Endothelial cell of umbilical vein (primary cell): ENCODE measurements around the gene ARHGAP18.

Experiments used
- JUN ChIP-seq: IDR thresholded peaks from 2 replicates; pipeline ENCODE4 v1.6.1; 2011; ENCODE audit warnings: borderline replicate concordance, low read depth; ENCODE audit not compliant: insufficient read length, insufficient read depth
- POLR2A ChIP-seq: IDR thresholded peaks from 2 replicates; pipeline ENCODE4 v1.6.1; 2012; ENCODE audit warnings: low read depth, mild to moderate bottlenecking, control low read depth, low read length
- POLR2AphosphoS5 ChIP-seq: IDR thresholded peaks from 2 replicates; pipeline ENCODE4 v1.6.1; 2012; ENCODE audit warnings: low read depth, mild to moderate bottlenecking, control low read depth, low read length, moderate library complexity; ENCODE audit not compliant: insufficient read depth
- TF ChIP-seq, protein P1 (sequence below), 2 donors: IDR thresholded peaks; 1 replicate in 1 of 2; 2 replicates in 1 of 2; pipeline ENCODE4 v1.5.1; 2011; ENCODE audit warnings: low read length in 2 of 2, mild to moderate bottlenecking in 2 of 2, moderate library complexity in 2 of 2, control low read depth in 1 of 2, inconsistent platforms in 1 of 2, low read depth in 1 of 2; ENCODE audit not compliant: insufficient read depth in 1 of 2; ENCODE audit errors: extremely low read depth in 1 of 2

GRCh38 chr6:129631070-129631469 is 78.9 kb downstream of the ARHGAP18 start:
- TF ChIP-seq JUN (no peak), POLR2AphosphoS5 (no peak), POLR2A (no peak)
- TF ChIP-seq, protein P1, sequence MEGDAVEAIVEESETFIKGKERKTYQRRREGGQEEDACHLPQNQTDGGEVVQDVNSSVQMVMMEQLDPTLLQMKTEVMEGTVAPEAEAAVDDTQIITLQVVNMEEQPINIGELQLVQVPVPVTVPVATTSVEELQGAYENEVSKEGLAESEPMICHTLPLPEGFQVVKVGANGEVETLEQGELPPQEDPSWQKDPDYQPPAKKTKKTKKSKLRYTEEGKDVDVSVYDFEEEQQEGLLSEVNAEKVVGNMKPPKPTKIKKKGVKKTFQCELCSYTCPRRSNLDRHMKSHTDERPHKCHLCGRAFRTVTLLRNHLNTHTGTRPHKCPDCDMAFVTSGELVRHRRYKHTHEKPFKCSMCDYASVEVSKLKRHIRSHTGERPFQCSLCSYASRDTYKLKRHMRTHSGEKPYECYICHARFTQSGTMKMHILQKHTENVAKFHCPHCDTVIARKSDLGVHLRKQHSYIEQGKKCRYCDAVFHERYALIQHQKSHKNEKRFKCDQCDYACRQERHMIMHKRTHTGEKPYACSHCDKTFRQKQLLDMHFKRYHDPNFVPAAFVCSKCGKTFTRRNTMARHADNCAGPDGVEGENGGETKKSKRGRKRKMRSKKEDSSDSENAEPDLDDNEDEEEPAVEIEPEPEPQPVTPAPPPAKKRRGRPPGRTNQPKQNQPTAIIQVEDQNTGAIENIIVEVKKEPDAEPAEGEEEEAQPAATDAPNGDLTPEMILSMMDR (IDR thresholded peaks at IDR 0.05; ENCODE audit: extremely low read depth in 1 of 2, insufficient read depth in 1 of 2, low read depth in 1 of 2, low read length in 2 of 2), result no peak
